GM19043 (cell line): ENCODE measurements around the gene PNPLA7.

Experiments used
- ATAC-seq: cut with Tn5 transposase; IDR thresholded peaks from one replicate; pipeline ENCODE4 v1.9.1; 2021; ENCODE audit warnings: low read depth; ENCODE audit not compliant: unreplicated experiment

PNPLA7 gene

DNA sequence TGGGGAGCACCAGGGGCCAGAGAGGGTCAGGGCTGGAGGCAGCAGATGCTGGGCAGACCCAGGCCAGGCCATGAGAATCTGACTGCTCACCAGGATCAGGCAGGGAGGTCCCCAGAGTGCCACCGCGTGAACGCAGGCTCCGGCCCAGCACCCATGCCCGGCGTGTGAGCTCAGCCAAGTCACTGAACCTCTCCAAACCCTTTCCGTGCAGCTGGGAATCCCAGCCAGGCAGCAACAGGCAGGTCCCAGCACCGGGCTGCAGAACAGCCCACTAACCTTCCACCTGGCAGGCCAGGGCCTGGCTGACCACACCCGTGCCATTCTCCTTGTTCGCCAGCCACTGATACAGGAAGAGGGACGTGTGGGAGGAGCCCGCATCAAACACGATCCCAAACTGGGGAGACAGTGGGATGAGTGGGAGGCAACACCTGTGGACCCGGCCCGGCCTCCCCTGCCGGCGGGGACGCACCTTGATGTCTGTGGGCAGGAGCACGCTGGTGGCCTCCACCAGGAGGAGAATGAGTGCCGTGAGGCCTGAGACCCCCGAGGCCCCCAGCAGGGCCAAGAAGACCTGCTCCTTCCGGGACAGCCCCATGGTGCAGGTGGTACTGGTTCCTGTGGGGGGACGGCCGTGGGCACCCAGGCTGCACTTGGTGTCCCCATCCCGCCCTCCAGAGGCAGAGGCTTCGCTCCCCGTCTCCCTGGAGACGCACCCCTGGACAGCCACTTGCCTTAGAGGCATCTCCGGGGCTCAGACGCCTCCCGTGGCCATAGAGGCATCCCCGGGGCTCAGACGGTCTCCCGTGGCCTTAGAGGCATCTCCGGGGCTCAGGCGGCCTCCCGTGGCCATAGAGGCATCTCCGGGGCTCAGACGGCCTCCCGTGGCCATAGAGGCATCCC, 112.3 kb downstream of the PNPLA7 start:
- ATAC-seq = no peak

DNA sequence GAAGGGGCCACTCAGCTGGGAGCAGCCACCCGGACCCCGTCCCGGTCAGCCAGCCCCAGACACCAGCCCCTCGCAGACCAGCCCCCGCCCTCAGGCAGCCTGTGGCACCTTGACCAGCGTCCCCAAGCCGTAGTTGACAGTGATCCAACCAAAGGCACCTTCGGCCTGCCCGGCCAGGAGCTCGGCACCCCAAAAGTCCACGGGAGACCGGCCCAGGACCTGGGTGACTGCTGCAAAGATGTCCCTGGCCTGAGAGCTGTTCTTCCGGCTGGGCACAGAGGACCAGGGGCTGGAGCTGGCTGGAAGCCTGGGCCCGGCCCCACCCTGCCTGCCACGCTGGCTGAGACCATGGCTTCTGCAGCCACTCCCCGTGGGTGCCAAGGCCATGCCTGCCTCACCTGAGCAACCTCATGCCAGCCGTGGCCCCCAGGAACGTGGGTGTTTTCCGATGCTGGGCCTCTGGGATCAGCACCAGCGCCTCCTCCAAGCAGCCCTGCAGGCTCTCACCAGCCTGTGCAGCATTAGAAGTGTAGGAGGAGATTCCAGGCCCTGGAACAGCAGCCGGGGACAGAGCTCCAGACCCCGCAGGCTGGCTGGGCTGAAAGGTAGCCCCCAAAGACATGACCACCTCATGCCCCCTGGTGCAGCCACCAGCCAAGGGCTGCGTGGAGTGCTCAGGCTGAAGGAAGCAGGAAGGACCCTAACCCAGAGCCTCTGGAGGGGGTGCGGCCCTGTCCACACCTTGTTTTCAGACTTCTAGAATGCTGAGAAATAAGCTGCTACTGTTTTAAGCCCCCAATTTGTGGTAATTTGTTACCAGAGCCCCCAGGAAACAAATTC, 113.2 kb downstream of the PNPLA7 start:
- ATAC-seq = no peak

DNA sequence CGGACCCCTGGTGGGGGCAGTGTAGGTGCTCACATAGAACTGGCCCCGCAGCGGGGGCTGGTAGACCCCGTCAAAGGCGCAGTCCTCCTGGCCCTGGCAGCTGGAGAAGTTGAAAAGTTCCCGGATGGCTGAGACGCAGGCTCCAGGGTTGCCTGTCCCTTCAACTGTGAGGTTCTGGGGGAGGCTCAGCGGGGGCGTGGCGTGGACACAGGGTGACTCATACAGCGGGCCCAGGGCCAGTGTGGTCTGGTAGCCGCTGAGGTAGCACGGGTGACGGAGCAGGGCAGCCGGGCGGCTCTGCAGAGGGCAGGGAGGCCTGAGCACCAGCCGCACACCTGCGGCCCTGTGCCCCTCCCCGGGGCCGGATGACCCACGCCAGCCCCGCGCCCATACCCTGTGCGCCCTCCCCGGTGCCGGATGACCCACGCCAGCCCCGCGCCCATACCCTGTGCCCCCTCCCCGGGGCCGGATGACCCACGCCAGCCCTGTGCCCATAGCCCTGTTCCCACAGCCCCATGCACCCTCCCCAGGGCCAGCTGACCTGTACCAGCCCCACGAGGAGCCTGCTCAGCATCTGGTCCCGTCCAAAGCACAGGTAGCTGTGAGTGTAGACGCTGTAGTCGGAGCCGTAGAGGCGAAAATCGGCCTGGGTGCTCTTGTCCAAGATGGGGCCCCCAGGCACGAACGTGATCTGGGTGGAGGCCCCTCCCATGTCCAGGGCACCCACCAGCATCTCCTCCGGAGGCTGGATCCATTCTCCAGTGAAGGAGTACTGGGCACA, 114.0 kb downstream of the PNPLA7 start:
- ATAC-seq = no peak

DNA sequence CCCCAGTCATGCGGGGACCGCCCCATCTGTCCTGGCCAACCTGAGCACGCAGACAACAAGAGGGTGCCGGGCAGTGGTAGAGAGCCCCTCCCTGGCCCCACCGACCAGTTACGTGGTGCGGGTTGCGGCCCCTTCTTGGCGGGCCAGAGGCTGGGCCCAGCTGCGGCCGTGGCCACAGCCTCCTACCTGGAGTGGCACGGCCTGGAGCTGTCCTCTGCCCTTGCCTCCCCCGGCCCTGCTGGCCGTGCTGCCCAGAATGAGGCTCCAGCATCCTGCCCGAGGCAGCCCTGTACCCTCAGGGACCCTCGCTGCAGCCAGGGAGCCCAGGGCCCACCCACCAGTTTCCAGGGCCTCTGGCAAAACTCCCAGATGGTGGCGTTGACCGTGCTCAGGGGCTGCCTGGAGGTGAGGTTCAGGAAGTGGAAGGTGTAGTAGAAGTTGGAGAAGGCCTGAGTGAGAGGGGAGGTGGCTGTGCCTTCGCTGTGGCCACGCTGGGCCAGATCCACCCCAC, 114.8 kb downstream of the PNPLA7 start:
- ATAC-seq = no peak

DNA sequence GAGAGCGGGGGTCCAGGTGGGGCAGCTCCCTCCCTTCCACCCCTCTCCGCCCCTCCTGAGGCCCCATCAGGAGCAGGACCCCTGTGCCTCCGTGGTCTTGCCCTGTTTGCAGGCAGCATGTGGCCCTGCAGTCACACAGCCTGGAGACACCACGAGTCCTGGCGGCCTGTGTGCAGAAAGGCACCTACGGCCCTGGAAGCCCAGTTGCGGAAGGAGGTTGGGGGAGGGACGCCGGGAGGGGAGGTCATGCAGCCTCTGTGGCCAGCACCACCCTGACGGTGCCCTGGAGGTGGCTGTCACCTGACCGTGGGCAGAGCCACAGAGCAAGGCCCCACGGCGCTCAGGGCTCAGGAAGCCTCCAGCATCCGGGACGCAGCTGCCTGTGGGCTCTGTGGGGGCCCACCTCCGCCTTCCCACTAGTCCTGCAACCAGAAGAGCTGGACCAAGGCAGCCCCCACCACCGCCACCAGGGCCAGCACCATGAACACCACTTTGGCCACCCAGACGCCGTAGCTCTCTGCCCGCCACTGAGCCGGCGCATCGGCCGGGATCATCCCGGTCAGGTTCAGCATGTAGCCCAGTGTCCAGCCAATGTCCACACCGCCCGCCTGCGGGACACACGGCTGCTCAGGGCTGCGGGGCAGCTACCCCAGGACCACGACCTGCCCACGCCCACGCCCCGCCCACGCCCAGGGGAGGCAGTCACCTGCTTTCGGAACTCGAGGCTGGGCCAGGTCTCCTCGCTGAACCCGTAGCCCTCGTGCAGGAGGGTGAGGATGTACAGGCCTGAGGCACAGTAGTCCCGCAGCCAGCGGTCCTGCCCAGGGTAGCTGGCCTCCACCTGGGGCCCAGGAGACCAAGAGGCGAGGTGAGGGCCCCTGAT, 115.5 kb downstream of the PNPLA7 start:
- no peak for ATAC-seq

DNA sequence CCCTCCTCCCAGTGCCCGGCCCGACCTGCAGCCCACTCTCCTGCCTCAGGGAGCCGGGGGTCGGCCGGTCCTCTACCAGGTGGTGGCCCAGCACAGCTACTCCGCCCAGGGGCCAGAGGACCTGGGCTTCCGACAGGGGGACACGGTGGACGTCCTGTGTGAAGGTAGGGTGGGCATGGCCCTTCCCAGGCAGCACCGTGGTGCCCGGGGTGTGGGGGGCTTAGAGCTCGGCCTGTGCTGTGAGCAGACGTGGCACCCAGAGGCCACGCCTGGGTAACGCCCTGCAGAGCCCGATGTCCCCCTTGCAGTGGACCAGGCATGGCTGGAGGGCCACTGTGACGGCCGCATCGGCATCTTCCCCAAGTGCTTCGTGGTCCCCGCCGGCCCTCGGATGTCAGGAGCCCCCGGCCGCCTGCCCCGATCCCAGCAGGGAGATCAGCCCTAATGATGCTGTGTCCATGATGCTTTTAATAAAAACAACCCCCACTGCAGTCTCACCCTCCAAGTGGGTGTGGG, 116.2 kb downstream of the PNPLA7 start:
- no peak for ATAC-seq

DNA sequence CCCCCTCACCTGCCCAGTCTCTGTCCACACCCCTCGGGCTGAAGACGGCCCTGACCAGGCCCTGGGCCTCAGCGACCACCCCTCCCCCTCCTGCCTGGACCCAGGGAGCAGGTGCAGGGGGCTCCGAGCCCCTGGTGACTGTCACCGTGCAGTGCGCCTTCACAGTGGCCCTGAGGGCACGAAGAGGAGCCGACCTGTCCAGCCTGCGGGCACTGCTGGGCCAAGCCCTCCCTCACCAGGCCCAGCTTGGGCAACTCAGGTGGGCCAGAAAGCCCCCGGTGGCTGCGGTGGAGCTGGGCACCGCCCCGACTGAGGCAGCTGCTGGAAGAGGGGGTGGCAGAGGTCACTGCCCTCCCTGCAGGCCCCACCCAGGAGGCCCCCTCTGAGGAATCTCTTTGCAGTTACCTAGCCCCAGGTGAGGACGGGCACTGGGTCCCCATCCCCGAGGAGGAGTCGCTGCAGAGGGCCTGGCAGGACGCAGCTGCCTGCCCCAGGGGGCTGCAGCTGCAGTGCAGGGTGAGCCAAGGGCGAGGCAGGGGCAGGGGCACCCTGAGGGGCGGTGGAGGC, 116.8 kb downstream of the PNPLA7 start:
- no peak for ATAC-seq

DNA sequence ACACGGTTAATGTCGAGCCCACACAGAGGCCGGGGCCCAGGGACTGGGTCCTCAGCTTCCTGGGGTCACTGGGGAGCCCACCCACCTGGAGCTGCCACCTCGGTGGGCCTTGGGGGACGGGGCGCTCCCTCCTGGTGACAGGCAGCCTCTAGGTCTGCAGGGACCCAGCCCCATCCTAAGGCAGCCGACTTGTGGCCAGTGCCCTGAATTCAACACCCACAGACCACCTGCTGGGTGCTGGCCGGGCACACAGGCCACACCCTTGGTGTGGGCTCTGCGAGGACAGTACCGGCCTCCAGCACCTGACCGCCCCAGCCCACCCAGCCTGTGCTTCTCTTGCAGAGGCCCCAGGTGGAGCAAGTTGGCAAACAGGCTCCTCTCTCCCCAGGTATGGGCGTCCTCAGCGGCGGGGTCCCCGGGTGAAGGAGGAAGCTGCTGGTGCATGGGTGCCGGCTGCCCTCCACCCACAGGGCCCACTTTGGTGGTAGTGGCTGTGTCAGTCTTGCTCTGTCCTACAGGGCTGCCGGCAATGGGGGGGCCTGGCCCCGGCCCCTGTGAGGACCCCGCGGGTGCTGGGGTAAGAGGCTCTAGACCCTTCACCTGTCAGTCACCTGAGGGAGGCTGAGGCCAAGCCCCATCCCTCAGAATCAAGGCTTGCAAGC, 117.4 kb downstream of the PNPLA7 start:
- ATAC-seq = no peak

DNA sequence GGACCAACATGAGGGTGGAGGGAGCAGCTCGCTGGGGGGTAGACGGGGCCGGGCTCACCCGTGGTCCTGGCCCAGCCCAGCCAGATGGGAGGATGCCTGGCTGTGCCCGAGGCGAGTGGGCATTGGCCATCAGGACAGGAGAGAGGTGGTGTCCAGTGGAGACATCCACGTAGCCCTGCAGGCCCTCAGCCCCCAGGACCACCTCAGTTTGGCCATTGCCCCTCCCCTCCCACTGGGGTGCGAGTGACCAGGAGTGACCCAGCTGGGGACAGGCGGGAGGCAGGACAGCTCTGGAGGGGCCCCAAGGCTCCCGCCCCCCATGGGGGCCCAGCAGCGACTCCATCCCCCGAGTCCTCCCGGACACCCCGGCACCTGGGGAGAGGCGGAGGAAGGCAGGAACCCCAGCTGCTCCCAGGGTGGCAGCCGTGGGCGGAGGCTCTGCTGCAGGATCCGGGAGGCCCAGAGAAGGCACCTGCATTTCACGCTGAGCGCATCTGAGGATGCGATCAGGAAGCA, 118.7 kb downstream of the PNPLA7 start:
- no peak for ATAC-seq

DNA sequence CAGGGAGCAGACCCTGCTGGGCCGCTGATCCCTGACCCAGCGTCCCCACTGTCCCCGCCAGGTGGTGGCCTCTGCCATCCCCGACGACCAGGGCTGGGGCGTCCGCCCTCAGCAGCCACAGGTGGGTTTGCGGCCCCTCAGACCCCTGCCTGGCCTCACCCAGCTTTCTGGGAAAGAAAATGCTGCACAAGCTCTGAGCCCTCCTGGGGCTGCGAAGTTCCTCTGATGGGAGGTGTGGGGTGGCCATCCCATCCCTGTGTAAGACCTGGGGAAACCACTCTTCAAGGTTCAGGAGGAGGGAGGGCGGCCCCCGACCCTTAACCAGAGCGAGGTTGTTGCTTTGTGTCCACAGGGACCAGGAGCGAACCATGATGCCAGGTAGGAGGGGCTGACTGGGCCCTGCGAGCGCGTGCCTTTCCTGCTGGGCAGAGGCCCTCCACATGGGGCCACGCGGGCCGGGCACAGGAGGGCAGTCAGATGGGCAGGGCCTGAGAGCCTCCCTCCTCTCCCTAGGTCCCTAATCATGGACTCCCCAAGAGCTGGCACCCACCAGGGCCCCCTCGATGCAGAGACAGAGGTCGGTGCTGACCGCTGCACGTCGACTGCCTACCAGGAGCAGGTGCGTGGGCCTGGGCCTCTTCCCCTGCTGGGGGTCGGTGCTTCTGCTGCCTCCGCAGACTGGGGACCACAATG, 119.3 kb downstream of the PNPLA7 start:
- ATAC-seq = no peak

DNA sequence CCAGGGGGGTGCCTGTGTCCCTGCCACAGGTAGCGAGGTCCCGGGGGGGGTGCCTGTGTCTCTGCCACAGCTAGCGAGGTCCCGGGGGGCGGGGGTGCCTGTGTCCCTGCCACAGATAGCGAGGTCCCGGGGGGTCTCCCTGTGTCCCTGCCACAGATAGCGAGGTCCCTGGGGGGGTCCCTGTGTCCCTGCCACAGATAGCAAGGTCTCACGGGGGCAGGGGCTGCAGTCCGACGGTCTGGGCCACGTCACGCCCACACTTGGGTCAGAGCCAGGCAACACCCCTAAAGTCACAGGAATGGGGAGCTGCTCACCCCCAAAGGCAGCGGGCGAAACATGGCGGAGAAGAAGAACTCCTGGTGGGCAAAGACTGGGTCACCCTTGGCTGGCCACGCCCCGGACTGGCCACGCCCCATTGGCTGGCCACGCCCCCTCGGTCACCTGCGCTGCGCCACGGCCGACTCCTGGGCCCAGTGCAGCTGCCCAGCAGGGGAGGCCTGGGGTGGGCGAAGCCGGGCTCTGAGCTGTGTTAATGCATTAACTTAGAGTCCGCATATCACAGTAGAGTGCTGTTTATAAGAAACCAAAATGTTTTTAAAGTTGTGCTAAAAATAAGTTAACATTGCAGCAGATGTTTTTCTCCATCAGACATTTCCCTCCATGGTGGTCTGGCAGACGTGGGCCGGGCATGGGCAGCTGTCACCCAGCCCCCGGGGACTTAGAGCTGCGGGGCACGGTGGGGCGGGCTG, 120.1 kb downstream of the PNPLA7 start:
- ATAC-seq = no peak

DNA sequence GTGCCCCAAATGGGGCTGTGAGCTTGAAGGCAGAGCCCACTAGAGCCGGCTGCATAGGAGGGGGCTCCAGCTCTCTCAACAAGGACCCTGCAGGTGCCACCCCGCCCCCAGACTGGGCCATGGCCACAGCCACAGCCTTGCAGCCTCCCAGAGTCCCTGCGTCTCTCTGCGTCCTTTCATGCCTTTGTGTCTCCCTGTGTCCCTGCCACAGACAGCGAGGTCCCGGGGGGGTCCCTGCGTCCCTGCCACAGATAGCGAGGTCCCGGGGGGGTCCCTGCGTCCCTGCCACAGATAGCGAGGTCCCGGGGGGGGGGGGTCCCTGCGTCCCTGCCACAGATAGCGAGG, 120.7 kb downstream of the PNPLA7 start:
- no peak for ATAC-seq

DNA sequence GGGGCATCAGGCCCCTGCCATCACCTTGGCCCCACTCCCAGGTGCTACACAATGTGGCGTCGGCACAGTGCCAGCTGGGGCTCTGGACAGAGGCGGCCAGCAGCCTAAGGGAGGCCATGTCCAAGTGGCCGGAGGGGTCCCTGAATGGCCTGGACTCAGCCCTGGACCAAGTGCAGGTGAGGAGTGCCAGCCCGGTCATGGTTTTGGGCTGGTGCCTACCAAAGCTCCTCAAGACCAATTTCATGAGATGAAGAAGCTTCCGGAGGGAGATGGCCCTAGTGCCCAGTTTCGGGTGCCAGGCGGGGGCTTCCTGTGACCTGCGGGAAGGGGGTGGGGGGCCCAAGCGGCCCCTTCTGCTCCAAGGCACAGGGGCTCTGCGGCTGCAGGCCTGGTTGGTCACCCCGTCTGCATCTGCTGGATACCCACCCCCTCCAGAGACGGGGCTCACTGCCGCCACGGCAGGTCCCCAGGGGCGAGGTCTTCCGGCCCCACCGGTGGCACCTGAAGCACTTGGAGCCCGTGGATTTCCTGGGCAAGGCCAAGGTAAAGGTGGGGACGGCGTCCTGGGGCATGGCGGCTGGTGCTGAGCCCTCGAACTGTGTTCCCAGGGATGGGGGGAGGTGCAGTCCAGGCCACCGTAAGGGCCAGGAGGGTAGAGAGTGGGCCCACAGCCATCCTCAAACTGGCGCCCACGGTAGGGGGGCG, 121.2 kb downstream of the PNPLA7 start:
- ATAC-seq = no peak

DNA sequence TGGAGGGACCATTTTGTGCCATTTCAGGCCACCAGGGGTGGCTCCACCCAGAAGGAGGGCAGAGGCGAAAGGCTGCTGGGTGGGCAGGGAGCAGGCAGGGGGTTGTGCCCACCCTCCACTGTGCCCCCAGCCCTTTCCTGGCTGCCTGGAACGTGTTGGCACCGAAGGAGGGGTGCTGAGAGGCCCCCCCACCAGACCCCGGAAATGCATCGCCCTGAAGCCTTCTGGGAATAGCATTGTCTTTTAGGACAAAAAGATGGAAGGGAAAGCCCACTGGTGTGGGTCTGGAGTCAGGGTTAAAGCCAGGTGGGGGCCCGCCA, 121.9 kb downstream of the PNPLA7 start:
- no peak for ATAC-seq

DNA sequence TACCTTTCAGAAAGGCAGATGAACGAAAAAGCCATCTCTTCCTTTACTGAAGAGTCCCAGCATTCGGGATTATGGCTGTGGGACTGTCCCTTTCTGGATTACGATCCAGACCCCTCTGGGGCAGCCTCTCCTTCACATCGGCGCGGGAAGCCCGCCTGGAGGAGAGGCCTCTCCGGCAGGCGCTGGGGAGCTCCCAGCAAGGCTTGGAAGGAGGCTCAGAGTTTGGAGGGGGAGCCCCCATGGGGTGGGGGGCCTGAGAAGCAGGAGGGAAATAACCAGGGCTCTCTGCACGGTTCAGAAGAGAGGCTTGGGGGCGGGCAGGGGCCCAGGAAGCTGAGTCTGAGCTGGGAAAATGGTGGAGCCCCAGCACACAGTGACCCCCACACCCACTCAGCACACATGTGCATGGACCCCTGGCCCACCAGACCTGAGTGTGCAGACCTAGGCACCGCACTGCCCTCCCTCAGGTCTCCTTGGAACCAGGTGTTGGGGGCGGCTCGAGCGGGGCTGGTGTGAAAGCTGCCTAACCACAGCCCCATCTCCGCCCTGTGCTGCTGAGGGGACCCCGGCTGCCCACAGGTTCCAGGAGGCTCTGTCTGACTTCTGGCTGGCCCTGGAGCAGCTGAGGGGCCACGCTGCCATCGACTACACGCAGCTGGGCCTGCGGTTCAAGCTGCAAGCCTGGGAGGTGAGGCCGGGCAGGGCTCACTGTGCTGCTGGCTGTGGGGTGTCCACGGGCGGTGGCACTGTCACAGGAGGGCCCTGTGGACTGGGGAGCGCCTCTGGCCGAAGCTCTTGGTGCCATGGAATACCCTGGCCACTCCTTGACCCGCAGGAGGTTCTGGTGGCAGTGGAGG, 122.5 kb downstream of the PNPLA7 start:
- ATAC-seq = no peak
